ENCODE results near the gene PCNT. TPM values are rescaled to one million over a fixed set of nuclear protein-coding genes. Genes with fewer than 3 reads are reported as not detected.

PCNT gene
- total and polyA plus RNA-seq, 9 of the 15 experiments (the other 6 are each of a cell fraction or from before 2014, with no cell fraction given): 9.1 to 53.5 (median 31.3) TPM

DNA sequence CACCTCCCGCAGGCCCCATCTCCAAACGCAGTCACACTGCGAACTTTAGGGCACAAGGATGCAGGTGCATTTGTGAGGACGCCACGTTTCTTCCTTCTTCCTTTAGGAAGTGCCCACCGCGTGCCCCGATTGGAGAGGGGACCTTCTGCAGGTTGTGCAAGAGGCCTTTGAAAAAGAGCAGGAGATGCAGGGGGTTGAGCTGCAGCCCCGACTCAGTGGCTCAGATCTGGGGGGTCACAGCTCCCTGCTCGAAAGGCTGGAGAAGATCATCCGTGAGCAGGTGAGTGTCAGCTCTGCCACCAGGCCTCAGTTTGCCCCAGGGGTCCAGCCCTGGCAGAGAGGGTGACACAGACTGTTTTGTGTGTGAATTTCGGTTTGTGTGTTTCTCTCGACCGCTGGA, 103.6 kb downstream of the PCNT start (continued):
- TF ChIP-seq, protein P1, sequence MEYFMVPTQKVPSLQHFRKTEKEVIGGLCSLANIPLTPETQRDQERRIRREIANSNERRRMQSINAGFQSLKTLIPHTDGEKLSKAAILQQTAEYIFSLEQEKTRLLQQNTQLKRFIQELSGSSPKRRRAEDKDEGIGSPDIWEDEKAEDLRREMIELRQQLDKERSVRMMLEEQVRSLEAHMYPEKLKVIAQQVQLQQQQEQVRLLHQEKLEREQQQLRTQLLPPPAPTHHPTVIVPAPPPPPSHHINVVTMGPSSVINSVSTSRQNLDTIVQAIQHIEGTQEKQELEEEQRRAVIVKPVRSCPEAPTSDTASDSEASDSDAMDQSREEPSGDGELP (CRISPR knock-in tag; IDR thresholded peaks at IDR 0.05; ENCODE audit: borderline replicate concordance): no peak
- TF ChIP-seq TAL1 (IDR thresholded peaks at IDR 0.05) (no peak), TBP (optimal IDR thresholded peaks at IDR 0.05; ENCODE audit: low read depth, low read length) (no peak)

DNA sequence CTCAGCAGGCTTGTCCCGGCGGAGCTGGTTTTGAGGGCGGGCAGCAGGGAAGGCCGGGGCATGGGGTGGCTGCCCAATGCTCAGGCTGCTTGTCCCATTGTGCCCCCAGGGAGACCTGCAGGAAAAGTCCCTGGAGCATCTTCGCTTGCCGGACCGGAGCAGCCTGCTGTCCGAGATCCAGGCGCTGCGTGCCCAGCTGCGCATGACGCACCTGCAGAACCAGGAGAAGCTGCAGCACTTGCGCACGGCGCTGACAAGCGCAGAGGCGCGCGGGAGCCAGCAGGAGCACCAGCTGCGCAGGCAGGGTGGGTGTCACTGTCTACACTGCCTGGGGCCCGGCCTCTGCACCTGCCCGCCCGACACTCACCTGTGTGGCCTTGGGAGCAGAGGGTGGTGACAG, 104.3 kb downstream of the PCNT start:
- Histone ChIP-seq H3K27ac (ENCODE audit: extremely low read depth, low read depth, low read length) (no peak overlapping the region), H2AFZ (ENCODE audit: low read depth, low read length) (no peak overlapping the region), H4K20me1 (replicated peaks; ENCODE audit: control insufficient read depth, insufficient read depth, low read length) (no peaks in the 10 kb centered on the region), H3K9ac (ENCODE audit: insufficient read depth in 1 of 2, low read depth in 2 of 2, low read length in 2 of 2) (peak overlapping the region in 1 of 2 experiments; percentile 35; a peak in 1 of 4 replicates), H3K9me3 (replicated peaks; ENCODE audit: control insufficient read depth, insufficient read depth, low read depth, low read length) (no peaks in the 10 kb centered on the region), H3K9me1 (ENCODE audit: control insufficient read depth, insufficient read depth, low read length) (no peaks in the 10 kb centered on the region), H3K4me1 (replicated peaks in 1 of 2; ENCODE audit: control insufficient read depth in 2 of 2, insufficient read depth in 2 of 2, low read length in 2 of 2) (peaks cover 0 to 9% of the 10 kb centered on the region in 2 experiments; a peak in 1 of 5 replicates), H3K4me2 (ENCODE audit: insufficient read depth, low read length) (no peak overlapping the region), H3K79me2 (ENCODE audit: control insufficient read depth, insufficient read depth, low read length) (no peaks in the 10 kb centered on the region), H3K4me3 (no peak overlapping the region), H3K27me3 (ENCODE audit: control insufficient read depth in 2 of 2, insufficient read depth in 2 of 2, low read length in 2 of 2) (no peaks in the 10 kb centered on the region), H3K36me3 (ENCODE audit: control insufficient read depth, insufficient read depth, low read length) (peaks cover 62% of the 10 kb centered on the region)
- CTCF ChIA-PET (ENCODE audit: low intra/inter-chr PET ratio): no interaction called here
- WGBS (ENCODE audit: insufficient coverage, low coverage, missing lambda C conversion rate): 98% methylated on average over 23 of the region's 23 CpGs
- in situ Hi-C loops (cut with MboI) (no loop called here), intact Hi-C loops (cut with micrococcal nuclease) (no loop called here)
- BruUV-seq (replicated peaks): no TSS peak
- FAIRE-seq: no peak
- POLR2A ChIA-PET: interaction anchor here (0.6 to 1.6 kb wide), 4 partner anchors 9 to 41 kb away, joined by 3 to 7 read pairs (median 3); no protein-coding TSS in a partner anchor
- ATAC-seq: no peak
- no peak for DNase-seq (ENCODE audit: extremely low read depth in 1 of 4, low spot score in 3 of 4)
- no peak for TF ChIP-seq ILK (tag; IDR thresholded peaks at IDR 0.05; ENCODE audit: borderline replicate concordance, low read depth)
- TF ChIP-seq, protein P2, sequence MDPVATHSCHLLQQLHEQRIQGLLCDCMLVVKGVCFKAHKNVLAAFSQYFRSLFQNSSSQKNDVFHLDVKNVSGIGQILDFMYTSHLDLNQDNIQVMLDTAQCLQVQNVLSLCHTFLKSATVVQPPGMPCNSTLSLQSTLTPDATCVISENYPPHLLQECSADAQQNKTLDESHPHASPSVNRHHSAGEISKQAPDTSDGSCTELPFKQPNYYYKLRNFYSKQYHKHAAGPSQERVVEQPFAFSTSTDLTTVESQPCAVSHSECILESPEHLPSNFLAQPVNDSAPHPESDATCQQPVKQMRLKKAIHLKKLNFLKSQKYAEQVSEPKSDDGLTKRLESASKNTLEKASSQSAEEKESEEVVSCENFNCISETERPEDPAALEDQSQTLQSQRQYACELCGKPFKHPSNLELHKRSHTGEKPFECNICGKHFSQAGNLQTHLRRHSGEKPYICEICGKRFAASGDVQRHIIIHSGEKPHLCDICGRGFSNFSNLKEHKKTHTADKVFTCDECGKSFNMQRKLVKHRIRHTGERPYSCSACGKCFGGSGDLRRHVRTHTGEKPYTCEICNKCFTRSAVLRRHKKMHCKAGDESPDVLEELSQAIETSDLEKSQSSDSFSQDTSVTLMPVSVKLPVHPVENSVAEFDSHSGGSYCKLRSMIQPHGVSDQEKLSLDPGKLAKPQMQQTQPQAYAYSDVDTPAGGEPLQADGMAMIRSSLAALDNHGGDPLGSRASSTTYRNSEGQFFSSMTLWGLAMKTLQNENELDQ (CRISPR knock-in tag; IDR thresholded peaks at IDR 0.05; ENCODE audit: borderline replicate concordance): no peak
- no peak for TF ChIP-seq MAFG (tag; conservative IDR thresholded peaks at IDR 0.05)
- peak; percentile 43 for TF ChIP-seq POLR2G (IDR thresholded peaks at IDR 0.05; ENCODE audit: low read depth, low read length)
- no peak for TF ChIP-seq ZNF316 (IDR thresholded peaks at IDR 0.05)
- TF ChIP-seq, protein P3, sequence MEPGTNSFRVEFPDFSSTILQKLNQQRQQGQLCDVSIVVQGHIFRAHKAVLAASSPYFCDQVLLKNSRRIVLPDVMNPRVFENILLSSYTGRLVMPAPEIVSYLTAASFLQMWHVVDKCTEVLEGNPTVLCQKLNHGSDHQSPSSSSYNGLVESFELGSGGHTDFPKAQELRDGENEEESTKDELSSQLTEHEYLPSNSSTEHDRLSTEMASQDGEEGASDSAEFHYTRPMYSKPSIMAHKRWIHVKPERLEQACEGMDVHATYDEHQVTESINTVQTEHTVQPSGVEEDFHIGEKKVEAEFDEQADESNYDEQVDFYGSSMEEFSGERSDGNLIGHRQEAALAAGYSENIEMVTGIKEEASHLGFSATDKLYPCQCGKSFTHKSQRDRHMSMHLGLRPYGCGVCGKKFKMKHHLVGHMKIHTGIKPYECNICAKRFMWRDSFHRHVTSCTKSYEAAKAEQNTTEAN (CRISPR knock-in tag; IDR thresholded peaks at IDR 0.05): no peak
